Skin epidermis (tissue), 12 donors: Measurements from ENCODE around the gene ATP2A3.
"Not testable (repeated sequence)": the region's sequence is repeated elsewhere in the genome, so short reads cannot be mapped to it uniquely, and the experiment has no call there.

Experiments
- H3K27ac ChIP-seq, 21 experiments: fragments of 200-600 bp; sonication (generic) in 11 of 21; one replicate each; pipeline ENCODE4 v1.5.0; 2020; ENCODE audit warnings: mild to moderate bottlenecking in 3 of 21, inconsistent platforms in 2 of 21, moderate library complexity in 2 of 21
- H3K4me3 ChIP-seq, 7 experiments: fragments of 200-600 bp; sonication (generic) in 2 of 7; one replicate each; pipeline ENCODE4 v1.5.0; 2020; ENCODE audit warnings: inconsistent platforms in 2 of 7, mild to moderate bottlenecking in 2 of 7, moderate library complexity in 1 of 7

The ATP2A3 gene

DNA sequence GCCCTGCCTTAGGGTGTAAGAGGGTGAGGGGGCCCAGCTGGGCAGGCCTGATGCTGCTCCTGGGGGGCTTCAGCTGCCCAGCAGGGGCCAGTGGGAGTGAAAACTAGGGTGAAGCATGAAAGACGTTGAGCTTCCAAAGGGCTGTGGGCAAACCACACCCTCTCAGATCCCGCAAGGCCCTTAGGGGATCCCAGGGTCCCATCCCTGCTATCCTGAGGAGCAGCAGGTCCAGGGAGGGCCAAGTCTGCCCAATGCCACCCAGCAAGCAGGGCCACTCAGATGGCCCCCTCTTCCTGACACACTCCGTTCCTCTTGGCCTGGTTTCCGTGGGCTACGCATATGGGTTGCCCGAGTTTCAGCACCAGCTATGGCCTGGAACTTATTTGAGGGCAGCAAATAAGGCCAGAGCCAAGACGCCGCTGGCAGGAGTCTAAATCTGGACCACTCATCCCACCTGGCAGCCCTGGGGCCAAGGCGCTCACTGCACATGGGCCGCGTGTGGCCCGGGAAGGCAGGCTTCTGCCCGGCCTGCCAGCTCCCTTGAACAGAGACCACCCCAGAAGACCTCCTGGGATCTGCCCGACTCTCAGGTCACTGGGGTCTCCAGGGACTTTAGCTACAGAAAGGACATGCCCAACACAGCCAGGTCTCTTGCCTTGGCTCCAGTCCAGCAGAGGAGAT, 4.2 kb downstream of the ATP2A3 start:
- Histone ChIP-seq H3K4me3 (no peak overlapping the region), H3K27ac (peak overlapping the region in 4 of 21 experiments; percentile 24 to 76 (median 44))

- Histone ChIP-seq H3K27ac (peak overlapping the region in 4 of 21 experiments; percentile 4 to 76 (median 28)), H3K4me3 (no peak overlapping the region)
These were observed 4.8 kb downstream of the ATP2A3 start for GRCh38 chr17:3959295-3959899.

DNA sequence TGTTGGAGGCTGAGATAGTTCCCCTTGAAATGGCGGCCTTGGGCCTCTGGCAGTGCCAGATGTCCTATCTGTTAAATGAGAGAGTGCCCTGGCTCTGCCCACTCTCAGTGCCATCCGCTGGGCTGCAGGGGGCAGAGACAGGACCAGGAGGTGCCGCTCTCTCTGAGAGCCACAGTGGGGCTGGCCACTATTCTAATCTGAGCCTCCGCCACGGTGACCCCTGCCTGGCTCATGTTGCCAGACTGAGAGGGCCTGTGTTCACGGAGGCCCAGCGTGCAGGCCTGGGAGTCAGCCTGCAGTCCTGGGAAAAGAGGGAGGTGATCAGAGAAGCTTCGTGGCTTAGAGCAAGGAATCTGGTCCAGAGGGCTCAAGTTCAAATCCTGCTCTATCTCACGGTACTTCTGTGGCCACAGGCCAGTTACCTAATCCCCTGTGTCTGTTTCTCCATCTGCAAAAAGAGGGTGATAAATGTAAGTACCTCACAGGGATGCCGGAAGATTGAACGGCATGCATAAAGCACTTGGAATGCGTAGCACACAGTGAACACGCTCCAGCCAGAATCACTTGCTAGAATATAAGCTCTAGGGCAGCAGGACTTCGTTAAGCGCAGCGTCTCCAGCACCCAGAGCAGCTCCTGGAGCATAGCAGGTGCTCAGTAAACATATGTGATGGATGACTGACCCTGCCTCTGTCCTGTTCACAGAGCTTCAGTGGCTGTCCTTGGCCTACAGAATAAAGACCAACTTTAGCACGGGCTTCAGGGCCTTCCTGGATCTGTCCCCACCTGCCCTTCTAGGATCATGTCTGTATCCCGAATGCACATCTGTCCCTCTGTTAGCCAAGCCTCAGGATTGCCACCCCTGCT, 6.3 kb downstream of the ATP2A3 start:
- H3K27ac ChIP-seq, result no peak overlapping the region
- no peak overlapping the region for H3K4me3 ChIP-seq

- H3K4me3 ChIP-seq, result no peak overlapping the region
These were observed 7.3 kb downstream of the ATP2A3 start for GRCh38 chr17:3956983-3957382.

DNA sequence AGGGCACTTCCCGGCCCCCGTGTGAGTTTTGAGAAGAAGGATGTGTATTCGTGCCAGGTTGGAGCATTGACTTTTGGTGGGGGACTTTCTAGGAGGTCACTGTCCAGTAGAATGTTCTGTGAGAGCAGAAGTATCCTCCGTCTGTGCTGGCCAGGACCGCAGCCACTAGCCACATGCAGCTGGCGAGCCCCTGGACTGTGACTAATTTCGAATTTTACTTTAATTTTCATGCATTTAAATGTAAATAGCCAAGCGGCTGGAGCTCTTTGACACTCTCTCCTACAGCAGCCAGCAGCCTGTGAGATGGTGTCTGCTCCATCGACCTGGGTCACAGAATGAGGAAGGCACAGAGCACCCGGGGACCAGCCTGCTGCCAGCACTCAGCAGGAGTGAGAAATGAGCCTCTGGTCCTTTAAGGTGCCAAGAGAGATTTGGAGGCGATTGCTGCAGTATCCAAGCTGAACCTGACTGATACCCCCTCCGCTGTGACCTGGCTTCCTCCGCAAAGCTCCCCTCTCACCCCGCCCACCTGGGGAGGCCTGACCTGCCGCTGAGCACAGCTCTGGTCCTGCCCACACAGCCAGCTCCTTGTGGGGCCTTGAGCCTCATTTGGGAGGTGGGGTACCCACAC, 7.8 kb downstream of the ATP2A3 start:
- H3K27ac ChIP-seq, result no peak overlapping the region
- H3K4me3 ChIP-seq, result no peak overlapping the region

More at GRCh38 chr17:3956983-3957382, 7.3 kb downstream of the ATP2A3 start:
- no peak overlapping the region for H3K27ac ChIP-seq

DNA sequence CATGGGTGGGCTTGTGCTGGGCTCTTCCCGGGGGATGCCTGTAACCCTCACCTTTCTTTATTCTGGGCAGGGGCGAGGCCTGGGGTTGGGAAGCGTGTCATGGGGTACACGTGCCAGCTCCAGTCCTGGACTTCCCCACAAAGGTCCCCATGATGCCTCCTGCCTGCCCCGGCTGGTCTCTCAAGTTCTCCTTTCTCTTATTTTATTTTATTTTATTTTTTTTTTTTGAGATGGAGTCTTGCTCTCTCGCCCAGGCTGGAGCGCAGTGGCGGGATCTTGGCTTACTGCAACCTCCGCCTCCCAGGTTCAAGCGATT, 8.6 kb downstream of the ATP2A3 start:
- Histone ChIP-seq H3K27ac (no peak overlapping the region), H3K4me3 (no peak overlapping the region)

GRCh38 chr17:3954976-3955672, 9.1 kb downstream of the ATP2A3 start:
- Histone ChIP-seq H3K4me3 (no peak overlapping the region), H3K27ac (no peak overlapping the region)

DNA sequence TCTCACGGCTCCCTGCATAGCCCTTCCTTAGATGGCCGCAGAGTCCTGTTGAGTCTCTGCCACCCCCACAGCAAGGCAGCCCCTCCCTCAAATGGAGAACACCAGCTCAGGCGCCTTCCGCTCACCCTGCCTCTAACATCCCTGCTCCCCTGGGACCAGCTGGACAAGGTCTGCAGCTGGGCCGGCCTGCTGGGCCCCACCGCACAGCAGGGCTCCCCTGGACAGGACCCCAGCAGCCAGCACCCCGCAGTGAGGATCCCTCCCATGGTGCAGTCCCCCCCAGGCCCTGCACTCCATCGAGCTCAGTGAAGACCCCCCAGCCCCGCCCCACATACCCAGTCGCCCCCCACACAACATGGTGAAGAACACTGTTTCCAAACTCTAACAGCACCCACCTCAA, 10.2 kb downstream of the ATP2A3 start:
- no peak overlapping the region for H3K27ac ChIP-seq

DNA sequence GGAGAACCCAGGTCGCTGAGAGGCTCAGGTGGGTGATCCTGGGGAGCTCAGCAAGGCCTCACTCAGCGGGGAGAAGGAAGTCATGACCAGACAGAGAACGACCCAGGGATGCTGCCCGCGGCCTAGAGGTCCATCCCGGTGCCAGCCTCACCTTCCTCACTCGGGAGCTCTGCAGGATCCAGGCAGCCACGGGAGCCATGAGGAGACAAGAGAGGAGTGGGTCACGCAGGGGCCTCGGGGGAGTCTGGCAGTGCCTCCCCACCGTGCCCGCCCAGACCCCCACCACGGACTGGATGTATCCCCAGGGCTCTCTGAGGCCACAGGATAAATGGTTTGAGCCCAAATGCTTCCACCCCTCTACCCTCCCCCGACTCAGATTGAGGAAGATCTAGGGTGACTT, 10.7 kb downstream of the ATP2A3 start:
- Histone ChIP-seq H3K4me3 (no peak overlapping the region), H3K27ac (no peak overlapping the region)

More for the DNA sequence above, 10.2 kb downstream of the ATP2A3 start:
- H3K4me3 ChIP-seq, result no peak overlapping the region

- Histone ChIP-seq H3K27ac (no peak overlapping the region), H3K4me3 (no peak overlapping the region)
These were observed 12.1 kb downstream of the ATP2A3 start for GRCh38 chr17:3952186-3952585.

GRCh38 chr17:3951420-3951819, 12.8 kb downstream of the ATP2A3 start:
- Histone ChIP-seq H3K4me3 (no peak overlapping the region), H3K27ac (no peak overlapping the region)

DNA sequence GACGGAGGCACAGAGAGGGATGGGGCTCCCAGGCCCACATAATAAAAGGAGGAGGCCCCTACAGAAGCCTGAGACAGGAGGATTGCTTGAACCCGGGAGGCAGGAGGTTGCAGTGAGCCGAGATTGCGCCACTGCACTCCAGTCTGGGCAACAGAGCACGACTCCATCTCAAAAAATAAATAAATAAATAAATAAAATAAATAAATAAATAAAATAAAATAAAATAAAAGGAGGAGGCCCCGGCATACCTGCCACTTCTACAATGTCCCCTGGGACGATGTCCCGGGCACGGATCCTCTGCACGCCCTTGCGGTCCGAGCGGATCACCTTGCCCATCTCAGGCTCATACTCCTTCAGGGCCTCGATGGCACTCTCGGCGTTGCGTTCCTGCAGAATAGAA, 13.2 kb downstream of the ATP2A3 start:
- no peak overlapping the region for H3K27ac ChIP-seq
- H3K4me3 ChIP-seq, result no peak overlapping the region

DNA sequence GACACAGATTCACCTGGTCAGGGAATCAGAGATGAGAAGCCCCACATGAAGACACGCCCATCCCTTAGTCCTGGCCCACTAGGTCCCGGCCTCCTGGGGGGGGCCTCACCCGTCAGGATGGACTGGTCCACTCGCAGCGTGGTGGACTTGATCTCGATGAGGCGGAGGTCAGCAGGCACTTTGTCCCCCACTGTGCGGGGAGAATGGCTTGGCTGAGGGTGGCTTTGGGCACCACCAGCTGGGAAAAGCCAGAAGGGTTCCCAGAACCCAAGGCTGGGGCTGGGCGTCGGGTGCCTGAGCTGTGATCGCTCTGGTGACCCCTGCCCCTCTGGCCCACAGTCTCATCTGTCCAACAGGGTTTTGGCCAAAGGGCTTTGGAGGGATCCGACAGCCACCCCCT, 13.7 kb downstream of the ATP2A3 start:
- Histone ChIP-seq H3K27ac (no peak overlapping the region), H3K4me3 (no peak overlapping the region)

DNA sequence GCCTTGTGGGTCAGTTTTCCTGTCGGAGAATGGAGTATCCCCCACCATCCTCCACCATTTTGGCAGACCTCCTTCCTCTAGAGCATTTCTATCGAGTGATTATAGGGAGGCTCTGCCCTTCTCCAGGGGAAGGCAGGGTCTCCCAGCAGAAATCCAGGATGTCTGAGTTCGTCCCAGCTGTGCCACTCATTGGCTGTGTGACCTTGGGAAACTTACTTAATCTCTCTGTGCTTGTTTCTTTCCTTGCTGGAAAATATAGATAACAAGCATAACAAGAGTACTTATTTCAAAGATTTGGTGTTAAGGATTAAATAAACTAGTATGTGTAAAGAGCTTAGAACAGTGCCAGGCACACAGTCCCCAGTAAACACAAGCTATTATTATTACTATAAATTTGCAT, 14.8 kb downstream of the ATP2A3 start:
- no peak overlapping the region for H3K27ac ChIP-seq
- no peak overlapping the region for H3K4me3 ChIP-seq

GRCh38 chr17:3948551-3948950, 15.7 kb downstream of the ATP2A3 start:
- not testable (repeated sequence) for H3K27ac ChIP-seq, H3K4me3 ChIP-seq

- H3K4me3 ChIP-seq, result no peak overlapping the region
- H3K27ac ChIP-seq, result no peak overlapping the region
These were observed 16.9 kb downstream of the ATP2A3 start for GRCh38 chr17:3947318-3947810.

DNA sequence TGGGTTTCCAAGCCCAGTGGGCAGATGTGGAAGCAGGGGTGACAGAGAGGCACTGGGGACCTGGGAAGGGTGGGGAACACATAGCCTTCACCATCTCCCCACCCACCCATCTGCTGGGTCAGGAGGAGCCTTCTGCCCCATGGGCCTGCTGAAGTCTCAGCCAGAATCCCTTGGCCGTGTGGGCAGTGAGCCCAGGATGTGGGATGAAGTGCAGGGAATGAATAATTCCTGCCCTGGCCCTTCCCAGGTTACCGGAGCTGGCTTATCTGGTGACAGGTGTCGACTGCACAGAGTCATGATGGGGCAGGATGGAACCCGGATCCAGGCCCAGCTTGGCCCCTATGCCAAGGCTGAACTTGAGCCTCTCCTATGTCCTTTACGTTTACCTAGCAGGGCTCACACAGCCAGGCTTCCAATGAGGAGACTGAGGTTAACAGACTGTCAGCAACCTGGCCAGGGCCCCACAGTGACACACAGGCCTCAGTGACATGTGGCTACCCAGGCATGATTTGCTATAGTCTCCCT, 17.5 kb downstream of the ATP2A3 start:
- H3K4me3 ChIP-seq, result no peak overlapping the region
- no peak overlapping the region for H3K27ac ChIP-seq

DNA sequence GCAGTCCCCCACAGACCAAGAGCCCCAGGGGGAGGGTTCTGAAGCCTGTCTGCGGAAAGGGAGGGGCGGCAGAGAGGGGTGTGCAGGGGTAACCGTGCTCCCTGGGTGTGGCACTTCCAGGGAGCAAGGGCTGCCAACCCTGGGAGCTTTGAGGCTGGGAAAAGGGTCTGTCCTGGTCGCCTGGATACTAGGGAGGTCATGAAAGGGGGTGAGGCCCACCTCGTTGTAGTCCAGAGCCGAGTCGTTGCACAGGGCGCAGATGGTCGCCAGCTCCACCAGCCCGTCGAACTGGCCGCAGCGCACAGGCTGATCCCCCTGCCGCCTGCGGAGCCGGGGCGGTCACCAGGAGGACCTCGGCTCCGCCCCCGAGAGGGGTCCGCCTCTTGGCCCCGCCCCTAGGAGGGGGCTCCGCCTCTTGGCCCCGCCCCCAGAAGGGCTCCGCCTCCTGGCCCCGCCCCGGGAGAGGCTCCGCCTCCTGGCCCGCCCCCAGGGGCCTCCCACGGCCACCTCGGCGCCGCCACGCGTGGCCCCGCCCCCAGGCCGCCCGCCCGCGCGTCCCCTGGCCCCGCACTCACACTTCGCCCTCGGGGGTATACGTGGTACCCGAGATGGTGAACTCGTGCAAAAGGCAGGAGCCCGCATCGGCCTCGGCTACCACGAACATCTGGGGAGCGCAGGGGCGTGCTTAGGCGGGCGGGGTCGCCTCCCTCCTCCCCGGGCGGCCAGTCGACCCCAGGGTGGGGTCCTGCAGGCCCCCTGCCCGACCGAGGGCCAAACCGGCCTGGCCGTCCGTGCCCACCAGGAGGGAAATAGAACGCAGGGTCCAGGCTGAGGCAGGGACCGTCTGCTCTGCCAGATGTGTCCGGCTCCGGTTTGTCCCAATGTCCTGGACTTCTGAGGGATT, 19.5 kb downstream of the ATP2A3 start:
- peak overlapping the region in 4 of 7 experiments; percentile 8 to 25 (median 16) for H3K4me3 ChIP-seq
- H3K27ac ChIP-seq, result no peak overlapping the region
